ENCODE results near the gene ALX4. TPM values are rescaled to one million over a fixed set of nuclear protein-coding genes. Genes with fewer than 3 reads are reported as not detected.

Gene ALX4
- total RNA-seq: not detected

GRCh38 chr11:44309478-44310205 is at the start of gene ALX4:
Gene ALX4, minus strand, starts transcription at chr11:44310139. Its CDS starts 77 bp downstream, at chr11:44310062.
- peak; percentile 21 for ATAC-seq

- ATAC-seq: no peak
Measured at GRCh38 chr11:44359162-44359561, 49.2 kb upstream of the ALX4 start.

- ATAC-seq: no peak
Measured at GRCh38 chr11:44358713-44359112, 48.8 kb upstream of the ALX4 start.

- ATAC-seq: no peak
Measured at GRCh38 chr11:44357711-44358110, 47.8 kb upstream of the ALX4 start.

GRCh38 chr11:44356351-44356750 is 46.4 kb upstream of the ALX4 start:
- ATAC-seq: no peak

- no peak for ATAC-seq
Measured at GRCh38 chr11:44351898-44352498, 42.1 kb upstream of the ALX4 start.

GRCh38 chr11:44351006-44351660 is 41.2 kb upstream of the ALX4 start:
- no peak for ATAC-seq

- ATAC-seq: no peak
Measured at GRCh38 chr11:44349328-44349727, 39.4 kb upstream of the ALX4 start.

- no peak for ATAC-seq
Measured at GRCh38 chr11:44348721-44349120, 38.8 kb upstream of the ALX4 start.

GRCh38 chr11:44348114-44348513 is 38.2 kb upstream of the ALX4 start:
- ATAC-seq: no peak

GRCh38 chr11:44347538-44347937 is 37.6 kb upstream of the ALX4 start:
- no peak for ATAC-seq

- ATAC-seq: no peak
Measured at GRCh38 chr11:44346983-44347382, 37.0 kb upstream of the ALX4 start.

GRCh38 chr11:44345781-44346180 is 35.8 kb upstream of the ALX4 start:
- ATAC-seq: no peak

GRCh38 chr11:44344921-44345320 is 35.0 kb upstream of the ALX4 start:
- no peak for ATAC-seq

- ATAC-seq: no peak
Measured at GRCh38 chr11:44344423-44344820, 34.5 kb upstream of the ALX4 start.

GRCh38 chr11:44343778-44344422 is 34.0 kb upstream of the ALX4 start:
- ATAC-seq: no peak

- ATAC-seq: no peak
Measured at GRCh38 chr11:44342616-44343015, 32.7 kb upstream of the ALX4 start.

GRCh38 chr11:44340656-44341055 is 30.7 kb upstream of the ALX4 start:
- no peak for ATAC-seq

- no peak for ATAC-seq
Measured at GRCh38 chr11:44339530-44339883, 29.6 kb upstream of the ALX4 start.

- ATAC-seq: no peak
Measured at GRCh38 chr11:44338698-44339529, 29.0 kb upstream of the ALX4 start.

GRCh38 chr11:44338026-44338425 is 28.1 kb upstream of the ALX4 start:
- ATAC-seq: no peak

GRCh38 chr11:44335919-44336318 is 26.0 kb upstream of the ALX4 start:
- ATAC-seq: no peak
